Measurements from ENCODE around the gene MRNIP.

The MRNIP gene

DNA sequence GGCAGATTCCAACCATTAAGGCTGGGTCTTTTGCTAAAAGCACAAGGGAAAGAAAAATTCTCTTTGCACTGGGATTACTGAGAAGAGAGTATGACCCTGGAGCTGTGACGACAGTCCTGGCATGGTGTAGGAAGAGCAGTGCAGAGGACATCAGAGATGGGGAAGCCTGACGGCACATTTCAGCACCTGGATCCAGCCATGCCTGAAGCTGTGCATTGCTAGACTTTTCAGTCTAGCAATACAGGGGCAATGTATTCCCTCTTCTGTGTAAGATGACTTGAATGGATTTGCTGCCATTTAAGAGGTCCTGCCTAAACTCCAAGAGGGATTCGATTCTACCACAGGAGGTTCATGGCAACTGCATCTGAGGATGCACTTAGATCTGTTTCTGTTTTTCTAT, 12.3 kb upstream of the MRNIP start:
- DNase-seq: no peak

DNA sequence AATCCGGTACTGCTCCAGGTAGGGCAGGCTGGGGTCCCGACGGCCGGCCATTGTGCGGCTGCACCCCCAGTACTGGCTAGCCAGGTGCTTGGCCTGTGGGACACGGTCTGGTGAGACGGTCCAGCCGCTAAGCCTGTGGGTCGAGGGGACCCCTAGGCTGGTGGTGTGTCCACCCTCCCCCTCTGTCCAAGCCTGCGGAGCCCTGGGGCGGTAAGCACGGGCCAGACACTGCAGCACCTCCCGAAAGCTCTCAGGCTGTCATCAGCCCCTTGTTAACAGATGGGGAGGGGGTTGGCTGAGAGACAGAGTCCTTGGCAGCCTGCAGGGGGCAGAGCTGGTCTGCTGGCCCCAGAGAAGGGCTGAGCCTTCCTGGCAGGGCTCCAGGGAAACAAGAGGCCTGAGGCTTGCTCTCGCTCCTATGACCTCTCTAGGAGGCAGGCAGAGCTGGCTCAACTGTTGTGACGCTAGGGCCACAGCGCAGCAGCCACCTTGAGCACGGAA, 11.8 kb upstream of the MRNIP start:
- DNase-seq: no peak

DNA sequence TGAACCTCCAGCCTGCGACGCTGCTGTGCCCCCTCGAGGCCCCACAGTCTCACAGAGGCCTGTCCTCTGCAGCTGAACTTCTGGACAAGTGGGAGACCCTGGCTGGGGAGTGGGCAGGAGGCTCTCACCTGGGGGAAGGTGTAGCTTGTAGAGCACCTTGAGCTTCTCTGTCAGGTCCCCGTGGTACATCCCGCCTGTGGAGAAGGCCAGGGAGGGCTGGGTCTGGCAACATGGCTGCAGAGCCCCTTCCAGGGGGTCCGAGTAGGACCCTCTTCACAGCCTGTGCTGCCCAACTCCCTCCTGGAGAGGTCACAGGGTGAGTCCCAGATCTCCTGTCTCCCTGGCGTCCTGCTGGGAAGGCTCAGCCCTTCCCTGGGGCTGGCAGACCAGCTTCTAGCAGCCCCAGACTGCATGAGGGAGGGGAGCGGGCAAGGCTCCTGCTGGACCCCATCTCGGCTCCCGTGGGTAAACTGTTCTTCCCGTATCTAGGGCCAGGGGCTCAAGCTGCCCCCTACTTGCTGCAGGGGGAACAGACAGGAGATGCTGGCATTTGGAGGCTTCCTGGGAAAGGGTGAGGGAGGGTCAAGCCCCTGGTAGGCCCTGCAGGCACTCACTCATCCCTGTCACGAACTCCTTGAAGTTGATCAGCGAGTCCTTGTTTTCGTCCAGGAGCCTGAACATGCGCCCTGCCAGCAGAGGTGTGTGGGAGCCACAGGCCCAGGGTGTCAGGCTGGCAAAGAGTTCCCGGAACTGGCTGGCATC, 11.2 kb upstream of the MRNIP start:
- DNase-seq: no peak

DNA sequence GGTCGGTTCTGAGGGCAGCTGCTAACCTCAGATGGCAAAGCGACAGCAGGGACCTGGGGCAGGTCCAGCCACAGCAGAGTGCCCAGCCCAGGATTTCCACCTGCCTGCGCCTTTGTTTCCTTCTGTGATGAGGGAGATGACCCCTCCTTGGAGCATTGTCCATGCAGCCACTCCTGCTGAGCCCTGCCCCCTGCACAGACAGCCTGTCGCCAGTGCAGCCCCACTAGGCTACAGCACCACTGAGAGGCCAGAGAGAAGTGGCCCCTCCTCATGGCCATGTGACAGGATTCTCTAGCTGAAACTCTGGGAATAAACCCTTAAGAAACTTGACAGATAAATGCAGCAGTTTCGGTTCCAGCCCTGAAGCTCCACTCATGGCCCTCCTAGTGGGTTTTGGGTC, 10.5 kb upstream of the MRNIP start:
- DNase-seq: no peak

DNA sequence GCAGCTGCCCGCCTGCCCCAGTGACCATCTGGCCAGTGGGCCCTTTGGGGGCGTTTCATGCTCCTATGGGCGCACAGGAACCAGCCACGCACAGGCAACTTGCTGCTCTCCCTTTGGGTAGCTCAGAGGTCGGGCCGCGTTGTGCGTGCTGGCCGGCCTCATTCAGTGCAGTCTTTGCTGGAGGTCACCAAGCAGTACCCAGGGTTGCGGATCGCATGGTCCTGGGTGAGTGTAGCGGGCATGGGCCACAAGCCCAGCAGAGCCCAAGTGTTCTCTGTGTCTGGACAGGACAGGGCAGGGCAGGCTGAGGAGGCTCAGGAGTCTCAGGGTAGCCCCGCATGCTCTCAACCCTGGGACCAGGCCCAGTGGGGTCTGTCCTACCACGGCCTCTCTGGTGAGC, 9.9 kb upstream of the MRNIP start:
- no peak for DNase-seq

DNA sequence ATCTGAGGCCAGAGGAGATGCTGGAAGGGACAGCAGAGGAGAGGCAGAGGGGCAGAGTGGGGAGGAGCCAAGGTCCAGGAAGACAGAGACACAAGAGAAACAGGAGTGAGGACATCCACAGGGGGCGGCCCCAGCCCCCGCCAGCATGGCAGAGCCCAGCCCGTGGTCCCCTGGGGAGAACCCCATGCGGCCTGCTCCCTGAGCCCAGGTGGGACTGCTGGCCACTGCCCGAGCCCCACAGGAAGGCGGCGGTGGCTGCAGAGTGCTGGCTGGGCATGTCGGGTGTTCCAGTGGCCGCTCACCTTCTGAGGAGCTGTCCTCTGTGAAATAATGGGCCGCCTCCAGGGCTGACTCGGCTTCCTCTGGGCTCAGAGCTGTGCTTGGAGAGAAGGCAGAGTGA, 8.9 kb upstream of the MRNIP start:
- no peak for DNase-seq

DNA sequence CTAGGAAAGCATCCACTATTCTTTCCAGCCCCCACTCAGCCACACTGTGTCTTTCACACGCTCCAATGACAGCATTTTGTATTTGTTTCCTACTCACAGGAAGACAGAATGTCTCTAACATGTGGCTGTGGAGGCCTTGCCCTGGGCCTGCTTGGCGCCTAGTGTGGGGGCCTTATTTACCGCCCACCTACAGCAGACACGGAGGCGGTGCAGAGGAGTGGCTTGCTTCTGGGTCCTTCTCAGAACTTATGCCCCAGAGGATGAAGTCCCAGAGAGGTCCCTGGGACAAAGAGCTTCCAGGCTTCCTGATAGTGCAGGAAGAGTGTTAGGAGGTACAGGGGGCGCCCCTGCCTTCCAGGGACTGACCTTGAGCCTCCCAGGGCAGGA, 8.5 kb upstream of the MRNIP start:
- no peak for DNase-seq

DNA sequence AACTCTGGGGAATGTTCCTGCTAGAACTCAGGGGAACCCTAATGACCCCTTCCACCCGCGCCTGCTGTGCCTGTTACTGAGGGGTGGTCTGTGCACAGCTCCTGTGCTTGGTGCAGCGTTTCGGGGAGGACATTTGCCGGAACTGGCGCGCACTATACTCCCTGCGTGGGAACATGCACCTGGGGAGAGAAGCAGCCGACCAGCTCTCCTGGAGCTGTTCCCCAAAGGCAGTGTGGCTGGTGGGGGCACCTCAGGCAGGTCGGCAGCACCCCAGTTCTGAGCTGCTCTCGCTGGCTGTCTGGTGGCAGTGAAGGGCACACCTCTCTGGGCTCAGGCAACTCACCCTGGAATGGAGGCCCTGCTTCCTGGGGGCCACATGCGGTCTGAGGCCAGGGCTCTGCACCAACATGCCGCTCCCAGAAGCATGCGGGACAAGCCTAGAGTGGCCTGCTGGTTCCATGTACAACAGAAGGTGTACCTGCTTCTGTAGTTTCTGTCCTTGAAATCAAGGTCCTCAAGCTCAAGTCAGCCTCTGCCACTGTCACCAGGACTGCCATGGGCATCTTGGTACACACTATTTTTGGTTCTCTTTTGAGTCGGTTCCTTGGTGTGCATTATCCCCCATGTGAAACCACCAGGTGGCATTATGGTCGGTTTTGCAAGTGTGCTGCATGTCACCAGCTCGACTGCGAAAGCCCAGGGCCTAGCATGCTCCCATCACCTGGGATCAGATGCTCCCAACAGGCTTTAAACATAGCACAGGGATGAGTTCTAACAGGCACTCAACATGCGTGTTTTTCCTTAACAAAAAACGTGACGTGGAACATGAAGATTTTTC, 7.8 kb upstream of the MRNIP start:
- peak; percentile 33 for DNase-seq

DNA sequence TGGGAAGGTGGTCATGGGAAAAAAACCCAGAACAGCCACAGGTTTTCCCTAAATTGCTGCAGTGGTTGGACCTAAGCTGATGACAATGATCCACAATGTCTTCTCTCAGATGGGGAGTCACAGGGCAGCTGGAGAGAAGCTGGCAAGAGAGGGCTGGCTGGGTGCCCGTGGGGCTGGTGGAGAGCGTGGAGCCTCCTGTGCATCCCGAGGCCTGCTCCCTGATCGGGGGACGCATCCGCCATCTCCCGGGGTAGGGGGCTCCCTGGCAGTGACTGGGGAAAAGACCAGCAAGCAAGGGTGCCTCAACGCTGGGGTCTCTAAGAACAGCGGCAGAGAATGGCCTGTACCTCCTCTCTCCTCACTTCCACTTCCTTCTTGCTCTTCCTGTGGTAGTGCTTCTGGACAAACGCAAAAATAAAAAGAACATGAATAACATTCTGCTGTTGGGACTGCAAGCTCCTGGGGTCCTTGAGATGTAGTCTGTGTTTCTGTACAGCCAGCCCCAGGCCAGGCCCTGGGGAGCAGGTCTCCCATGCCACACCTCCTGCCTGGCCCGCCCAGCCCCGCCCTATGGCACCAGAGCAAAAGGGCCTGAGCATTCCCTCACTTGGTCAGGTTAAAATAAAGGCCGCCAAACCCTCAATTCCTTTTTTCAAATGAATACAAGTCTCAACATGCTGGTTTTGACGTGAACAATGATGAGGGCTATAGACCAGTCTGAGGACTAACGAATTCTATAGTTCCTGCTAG, 7.0 kb upstream of the MRNIP start:
- DNase-seq: no peak

DNA sequence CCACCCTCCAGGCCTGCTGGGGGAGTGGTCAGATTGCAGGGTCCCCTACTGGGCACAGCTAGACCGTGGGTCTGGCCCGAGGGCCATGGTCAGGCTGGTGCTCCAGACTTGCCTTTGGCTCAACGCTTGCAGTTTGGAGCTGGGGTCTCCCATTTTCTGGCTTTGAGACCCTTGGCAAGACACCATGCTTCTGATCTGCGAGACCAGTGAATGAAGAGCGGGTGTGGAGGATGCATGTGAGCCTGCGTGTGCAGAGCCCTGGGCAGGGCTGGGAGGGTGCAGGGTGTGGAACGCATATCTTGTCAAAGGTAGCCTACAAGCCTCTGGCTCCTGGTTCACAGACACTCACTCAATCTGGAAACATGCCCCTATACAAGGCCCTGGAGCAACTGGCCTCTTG, 6.1 kb upstream of the MRNIP start:
- DNase-seq: no peak

DNA sequence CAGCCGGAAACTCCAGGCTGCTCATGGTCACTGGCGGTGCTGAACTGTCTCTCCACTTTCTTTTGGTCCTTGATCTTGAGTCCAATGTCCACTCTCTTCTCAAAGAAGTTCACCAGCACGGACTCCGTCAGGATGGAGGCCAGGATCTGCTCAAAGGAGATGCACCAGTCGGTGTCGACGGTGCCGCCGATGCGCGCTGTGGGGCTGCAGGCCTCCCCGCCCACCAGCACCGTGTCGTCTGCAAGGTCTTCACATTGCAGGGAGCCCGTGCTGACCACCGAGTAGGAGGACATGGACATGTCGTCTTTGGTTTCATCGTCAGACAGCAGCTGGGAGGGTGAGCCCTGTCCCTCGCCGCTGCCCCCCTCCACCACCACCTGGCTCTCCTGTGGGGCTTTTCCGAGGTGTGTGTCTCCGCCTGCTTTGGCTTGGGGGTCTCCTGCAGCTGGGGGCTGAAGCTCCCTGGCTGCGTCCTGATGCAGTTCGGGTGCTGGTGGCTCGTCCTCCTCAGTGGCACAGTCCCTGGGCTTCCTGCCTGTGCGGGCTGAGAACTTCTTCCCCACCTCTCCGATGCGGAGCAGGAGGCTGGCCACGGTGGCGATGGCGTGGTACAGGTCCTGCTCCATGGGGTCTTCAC, 5.0 kb upstream of the MRNIP start:
- no peak for DNase-seq

DNA sequence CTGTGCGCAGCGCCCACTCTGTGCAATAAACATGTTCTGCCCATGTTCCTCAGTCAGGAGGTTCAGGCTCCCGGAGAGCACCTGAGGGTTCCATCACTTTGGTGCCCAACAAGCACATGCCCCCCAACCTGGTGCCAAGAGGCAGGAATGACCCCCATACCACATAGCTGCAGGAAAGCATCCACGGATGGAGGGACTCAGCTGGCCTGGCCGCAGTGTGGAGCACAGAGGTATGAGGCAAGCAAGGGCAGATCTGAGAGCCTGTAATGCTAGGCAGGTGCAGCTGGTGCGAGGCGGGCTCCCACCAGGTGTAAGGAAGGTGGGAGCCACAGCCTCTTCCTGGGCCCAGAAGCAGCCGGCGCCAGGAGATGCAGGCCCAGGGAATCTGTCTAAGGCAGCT, 4.3 kb upstream of the MRNIP start:
- DNase-seq: no peak

DNA sequence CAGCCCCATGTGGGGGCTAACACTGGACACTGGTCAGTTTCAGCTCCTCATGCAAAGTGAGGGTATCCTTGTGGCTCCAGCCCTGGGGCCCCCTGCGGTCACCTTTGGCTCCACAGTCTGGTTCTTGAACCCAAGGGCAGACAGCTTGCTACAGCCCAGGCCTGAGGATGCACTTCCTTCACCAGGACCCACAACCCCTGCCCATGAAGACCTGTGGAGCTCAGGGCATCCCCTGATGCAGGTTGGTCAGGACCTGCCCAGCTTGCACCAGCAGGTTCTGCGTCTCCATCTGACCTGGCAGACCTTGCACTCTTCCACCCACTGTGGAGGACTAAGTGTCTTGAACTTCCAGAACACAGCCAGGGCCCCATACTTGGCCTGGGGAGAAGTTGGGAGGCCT, 3.7 kb upstream of the MRNIP start:
- no peak for DNase-seq

DNA sequence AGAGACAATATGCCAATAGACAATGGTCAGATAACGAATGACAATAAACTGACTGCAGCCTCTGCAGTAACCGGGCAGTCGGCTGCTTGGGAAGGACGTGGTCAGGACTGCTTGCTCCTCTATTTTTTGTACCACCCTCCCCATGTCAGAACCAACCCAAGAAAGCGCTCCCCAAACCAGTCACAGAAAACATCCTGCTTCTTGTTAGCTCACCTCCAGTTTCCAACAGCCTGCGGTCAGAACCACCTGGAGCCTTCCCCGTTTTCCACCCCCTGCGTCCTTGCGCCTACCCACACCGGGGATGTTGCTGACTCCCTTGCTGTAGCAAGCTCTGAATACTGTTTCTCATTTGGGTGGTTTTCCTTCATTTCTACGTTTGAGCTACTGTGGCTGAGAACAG, 1.7 kb upstream of the MRNIP start:
- DNase-seq: no peak

DNA sequence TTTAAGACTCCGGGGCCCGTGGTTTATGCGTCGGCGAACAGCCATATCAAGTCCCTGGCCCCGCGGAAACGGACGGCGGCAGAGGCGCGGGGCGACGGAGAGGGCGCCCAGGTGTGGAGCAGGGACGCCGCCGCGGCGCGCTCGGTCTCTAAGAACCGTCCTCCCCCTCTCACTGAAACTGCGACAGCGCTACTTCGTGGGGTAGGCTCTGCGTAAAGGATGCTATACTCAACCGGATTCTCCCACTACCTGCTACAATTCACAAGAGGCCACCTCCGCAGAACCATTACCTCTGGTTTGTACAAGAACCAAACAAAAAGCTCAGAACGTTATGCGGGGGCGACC, 404 bp downstream of the MRNIP start:
- peak; percentile 49 for DNase-seq

DNA sequence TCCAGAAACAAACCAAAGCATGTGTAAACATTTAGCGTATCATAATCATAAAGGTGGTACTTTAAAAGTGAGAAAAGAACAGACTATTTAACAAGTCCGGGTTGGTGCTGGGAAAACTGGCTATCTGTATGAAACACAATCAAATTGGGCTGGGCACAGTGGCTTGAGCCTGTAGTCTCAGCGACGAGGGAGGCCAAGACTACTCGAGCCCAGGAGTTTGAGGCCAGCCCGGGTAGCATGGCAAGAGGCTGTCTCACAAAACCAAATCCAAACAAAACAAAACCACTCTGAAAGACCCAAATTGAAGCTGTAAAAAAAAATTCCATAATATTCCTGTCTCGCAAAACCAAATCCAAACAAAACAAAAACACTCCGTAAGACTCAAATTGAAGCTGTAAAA, 4.3 kb downstream of the MRNIP start:
- no peak for DNase-seq

DNA sequence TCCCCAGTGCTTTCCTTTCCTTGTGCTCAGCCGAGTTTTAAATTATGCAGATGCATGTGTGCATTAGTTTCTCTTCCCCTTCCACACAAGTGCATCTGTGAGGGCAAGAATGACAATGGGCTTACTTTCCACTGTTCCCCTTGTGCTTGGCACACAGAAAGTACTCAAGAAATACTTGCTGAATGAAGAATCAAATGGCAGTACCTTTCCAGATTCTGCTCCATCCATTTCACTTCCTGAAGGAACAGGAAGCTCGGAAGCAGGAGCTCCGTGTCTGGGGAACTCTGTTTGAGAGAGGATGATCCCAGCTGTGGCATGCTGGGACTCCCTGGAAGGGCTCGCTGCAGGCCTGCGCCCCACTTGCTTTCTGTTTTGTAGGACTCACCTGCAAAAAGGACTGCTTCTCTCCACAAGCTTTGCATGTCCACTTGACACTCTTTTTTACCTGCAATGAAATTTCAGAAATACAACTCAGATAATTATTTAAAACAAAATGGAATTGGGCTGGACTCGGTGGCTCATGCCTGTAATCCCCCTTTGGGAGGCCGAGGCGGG, 5.5 kb downstream of the MRNIP start:
- no peak for DNase-seq

DNA sequence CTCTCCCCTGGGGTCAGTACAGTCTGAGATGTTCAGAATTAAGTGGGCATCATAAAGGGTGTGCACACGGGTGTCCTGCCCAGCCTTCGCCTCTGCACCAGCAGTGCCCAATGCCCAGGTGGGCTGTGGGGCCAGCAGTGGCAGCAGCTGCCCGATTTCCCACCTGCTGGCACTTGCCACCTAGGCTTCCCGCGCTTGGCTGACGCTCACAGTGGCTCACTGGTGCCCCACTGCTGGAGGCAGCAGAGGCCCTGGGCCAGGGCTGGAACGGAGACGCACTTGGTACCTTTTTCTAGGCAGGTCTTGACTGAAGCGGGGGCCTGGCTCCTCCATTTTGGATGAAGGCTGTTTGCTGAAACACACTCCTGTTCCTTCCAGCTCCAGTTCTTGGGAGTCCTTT, 17.0 kb downstream of the MRNIP start:
- DNase-seq: no peak

DNA sequence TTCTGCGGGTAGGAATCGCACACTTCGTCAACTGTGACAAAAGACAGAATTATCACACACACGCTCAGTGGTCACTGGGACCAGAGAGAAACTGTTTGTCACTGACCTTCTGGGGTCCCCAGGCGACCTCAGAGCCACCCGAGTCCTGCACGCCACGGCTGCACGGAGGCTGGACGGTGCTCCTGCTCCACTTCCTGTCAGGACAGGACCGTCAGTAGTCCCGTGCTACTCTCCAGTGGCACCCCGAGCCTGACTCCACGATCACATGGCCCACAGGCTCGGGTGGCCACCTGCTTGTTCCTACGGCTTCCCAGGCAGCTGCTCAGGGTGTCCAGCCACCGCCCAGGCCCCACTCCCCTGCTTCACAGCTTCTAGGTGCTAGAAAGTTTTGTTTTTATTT, 17.9 kb downstream of the MRNIP start:
- no peak for DNase-seq

DNA sequence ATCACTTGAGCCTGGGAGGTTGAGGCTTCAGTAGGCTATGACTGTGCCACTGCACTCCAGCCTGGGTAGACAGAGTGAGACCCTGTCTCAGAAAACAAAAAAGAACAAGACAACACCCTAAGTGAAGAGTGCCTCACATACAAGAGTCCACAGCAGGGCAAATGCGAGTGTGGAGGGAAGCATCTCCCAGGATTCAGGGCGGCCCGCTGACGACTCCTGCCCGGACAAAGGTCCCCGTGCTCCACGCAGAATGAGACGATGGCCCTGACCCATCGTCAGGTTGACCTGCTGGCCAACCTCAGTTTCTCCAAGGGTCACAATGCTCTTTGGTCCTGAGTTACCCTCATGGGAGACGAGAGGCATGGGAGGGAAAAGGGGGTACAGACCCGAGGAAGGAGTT, 18.3 kb downstream of the MRNIP start:
- no peak for DNase-seq

DNA sequence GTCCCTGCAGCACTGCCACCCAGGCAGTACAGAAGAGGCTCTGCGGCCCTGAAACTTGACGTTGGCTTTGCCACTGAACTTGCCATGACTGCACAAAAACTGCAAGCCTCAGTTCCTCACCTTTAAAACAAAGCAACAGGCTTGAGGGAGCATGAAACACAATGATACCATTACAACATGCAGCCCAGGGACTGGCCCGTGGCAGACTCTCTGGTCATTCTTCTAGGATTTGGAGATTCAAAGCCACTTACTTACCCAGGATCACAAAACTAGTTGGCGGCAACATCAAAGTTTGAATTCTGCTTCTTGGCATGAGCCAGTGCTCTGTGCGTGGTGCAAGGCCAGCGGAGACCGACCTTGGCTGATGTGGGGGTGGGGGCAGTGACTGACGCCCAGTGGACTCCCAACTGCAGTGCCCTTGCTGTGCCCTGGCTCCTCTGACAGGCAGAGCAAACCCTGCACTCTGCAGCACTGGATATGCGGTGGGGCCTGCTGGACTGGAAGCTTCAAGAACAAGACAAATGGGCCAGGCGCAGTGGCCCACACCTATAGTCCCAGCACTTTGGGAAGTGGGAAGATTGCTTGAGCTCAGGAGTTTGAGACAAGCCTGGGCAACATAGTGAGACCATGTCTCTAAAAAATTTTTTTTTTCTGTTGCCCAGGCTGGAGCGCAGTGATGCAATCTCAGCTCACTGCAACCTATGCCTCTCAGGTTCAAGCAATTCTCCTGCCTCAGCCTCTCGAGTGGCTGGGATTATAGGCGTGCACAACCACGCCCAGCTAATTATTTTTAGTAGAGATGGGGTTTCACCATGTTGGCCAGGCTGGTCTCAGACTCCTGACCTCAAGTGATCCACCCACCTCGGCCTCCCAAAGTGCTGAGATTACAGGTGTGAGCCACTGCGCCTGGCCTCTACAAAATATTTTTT, 19.0 kb downstream of the MRNIP start:
- no peak for DNase-seq

All from stimulated activated CD4-positive, alpha-beta T cell treated with anti-CD3 and anti-CD28 coated beads, Interleukin-1b, Interleukin-23, amount 100 ng/mL, for 48 hours (primary cell).